ENCODE measurements around the gene STOM.
"Not testable (repeated sequence)": the region's sequence is repeated elsewhere in the genome, so short reads cannot be mapped to it uniquely, and the experiment has no call there.

Gene STOM

GRCh38 chr9:121369595-121370265, at the start of gene STOM:
TSS of gene STOM (minus strand) at chr9:121370250. CDS start at chr9:121370187, 63 bp downstream.
- DNase-seq (ENCODE audit: low read depth in 3 of 3) = peak in 2 of 3 donors; percentile 18 to 51

DNA sequence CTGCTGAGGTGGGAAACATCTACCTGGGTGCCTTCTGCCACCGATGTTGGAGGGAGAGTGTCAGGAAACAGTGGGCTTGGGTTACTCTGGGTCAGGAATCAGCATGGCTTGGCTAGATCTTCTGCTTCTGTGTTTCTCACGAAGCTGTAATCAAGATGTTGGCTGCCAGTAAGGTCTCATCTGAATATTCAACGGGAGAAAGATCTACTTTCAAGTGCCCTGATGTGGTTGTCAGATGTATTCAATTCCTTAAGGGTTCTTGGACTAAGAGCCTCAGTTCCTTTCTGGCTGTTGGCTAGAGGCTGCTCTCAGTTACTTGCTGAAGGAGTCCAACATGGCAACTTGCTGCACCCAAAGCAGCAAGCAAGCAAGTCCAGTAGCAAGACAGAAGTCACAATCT, 41.9 kb upstream of the STOM start:
- no peak for DNase-seq (ENCODE audit: low read depth in 3 of 3)

DNA sequence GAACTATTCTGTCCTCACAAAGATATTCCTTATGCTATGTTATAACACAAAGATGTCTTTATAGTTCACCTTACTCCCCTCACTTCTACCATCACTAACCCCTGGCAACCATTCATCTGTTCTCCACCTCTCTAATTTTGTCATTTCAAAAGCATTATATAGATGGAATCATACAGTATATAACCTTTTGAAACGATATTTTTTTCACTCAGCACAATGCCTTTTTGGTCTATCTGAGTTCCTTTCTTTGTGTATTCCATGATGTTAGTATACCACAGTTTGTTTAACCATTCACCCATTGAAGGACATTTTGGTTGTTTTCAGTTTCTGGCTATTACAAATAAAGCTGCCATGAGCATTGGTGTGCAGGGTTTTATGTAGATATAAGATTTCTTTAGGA, 35.8 kb upstream of the STOM start:
- DNase-seq (ENCODE audit: low read depth in 3 of 3) = no peak

GRCh38 chr9:121404906-121405305, 34.9 kb upstream of the STOM start:
- no peak for DNase-seq (ENCODE audit: low read depth in 3 of 3)

- no peak for DNase-seq (ENCODE audit: low read depth in 3 of 3)
Measured at GRCh38 chr9:121399883-121400607, 30.0 kb upstream of the STOM start.

DNA sequence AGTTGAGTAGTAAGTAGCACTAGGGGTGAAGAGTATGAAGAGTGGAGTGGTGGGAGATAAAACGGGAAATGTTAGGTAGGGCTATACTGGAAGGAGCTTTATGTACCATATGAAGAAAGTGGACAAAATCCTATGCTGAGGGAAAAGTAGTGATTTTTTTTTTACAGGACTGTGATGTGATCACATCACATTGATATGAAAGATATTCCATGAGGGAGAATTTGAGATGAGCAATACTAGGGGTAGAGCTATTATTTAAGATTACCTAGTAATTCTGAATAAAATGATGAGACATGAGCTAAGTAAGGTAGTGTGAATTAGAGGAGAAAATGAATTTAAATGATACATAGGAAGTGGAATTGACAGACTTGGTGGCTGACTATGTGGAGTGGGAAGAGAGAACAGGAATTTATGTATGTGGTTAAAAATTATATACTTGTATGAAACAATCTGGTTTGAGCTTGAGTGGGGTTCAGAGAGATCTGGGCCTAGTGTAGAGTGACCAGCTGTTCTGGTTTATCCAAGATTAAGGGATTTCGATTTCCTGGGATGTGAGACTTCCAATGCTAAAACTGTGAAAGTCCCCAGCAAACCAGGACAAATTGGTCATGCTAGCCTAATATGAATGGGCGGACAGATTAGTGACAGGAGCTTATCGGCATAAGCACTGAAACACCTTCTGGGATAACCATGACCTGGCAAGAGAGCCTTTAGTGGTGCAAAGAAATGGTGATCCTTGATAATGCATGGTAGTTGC, 29.3 kb upstream of the STOM start:
- no peak for DNase-seq (ENCODE audit: low read depth in 3 of 3)

DNA sequence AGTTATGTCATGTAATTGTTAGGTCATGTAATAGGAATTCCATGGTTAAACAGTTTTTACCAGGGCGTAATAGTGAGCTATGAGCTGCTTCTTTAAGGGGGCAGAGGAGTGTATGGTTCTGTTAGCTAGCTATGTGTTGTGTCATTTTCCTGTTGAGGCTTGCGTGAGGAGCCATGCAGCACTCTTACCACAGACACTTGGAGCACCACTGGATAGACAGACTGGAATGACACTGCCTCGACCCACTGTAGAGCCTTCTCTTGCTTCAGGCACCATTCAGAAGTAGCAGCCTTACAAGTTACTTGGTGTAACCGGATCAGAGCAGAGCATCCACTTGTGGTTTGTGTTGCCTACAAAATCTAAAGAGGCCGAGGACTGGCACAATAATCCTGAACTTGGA, 28.3 kb upstream of the STOM start:
- DNase-seq (ENCODE audit: low read depth in 3 of 3) = no peak

GRCh38 chr9:121397277-121397676, 27.2 kb upstream of the STOM start:
- not testable (repeated sequence) for DNase-seq (ENCODE audit: low read depth in 3 of 3)

- DNase-seq (ENCODE audit: low read depth in 3 of 3) = no peak
Measured at GRCh38 chr9:121395558-121395957, 25.5 kb upstream of the STOM start.

GRCh38 chr9:121394292-121394691, 24.2 kb upstream of the STOM start:
- DNase-seq (ENCODE audit: low read depth in 3 of 3) = no peak

- DNase-seq (ENCODE audit: low read depth in 3 of 3) = no peak
Measured at GRCh38 chr9:121393318-121393717, 23.3 kb upstream of the STOM start.

GRCh38 chr9:121390372-121390771, 20.3 kb upstream of the STOM start:
- DNase-seq (ENCODE audit: low read depth in 3 of 3) = no peak

DNA sequence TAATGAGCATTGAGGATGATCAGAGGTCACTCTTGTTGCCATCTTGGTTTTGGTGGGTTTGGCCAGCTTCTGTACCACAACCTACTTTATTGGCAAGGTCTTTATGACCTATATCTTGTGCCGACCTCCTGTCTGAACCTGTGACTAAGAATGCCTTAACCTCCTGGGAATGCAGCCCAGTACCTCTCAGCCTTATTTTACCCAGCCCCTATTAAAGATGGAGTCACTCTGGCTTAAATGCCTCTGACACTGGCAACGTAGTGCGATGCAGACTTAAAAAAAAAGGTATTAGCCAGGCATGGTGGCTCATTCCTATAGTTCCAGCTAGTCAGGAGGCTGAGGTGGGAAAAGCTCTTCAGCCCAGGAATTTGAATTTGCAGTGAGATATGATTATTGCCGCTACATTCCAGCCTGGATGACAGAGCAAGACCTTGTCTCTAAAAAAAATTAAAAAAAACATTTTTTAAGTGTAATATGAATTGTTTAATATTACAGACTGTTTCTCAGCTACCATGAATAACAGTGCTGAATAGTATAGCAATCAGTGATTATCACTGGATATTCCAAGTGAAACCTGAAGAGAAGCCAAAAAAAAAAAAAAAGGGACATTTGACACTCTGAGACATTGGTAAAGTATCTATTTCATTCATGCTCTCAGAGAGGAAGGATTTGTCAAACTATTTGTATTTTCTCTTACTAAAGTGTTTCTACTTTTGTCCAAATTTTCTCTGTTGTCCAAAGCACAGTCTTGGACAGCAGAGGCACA, 18.3 kb upstream of the STOM start:
- no peak for DNase-seq (ENCODE audit: low read depth in 3 of 3)

GRCh38 chr9:121386442-121387175, 16.6 kb upstream of the STOM start:
- DNase-seq (ENCODE audit: low read depth in 3 of 3) = no peak

DNA sequence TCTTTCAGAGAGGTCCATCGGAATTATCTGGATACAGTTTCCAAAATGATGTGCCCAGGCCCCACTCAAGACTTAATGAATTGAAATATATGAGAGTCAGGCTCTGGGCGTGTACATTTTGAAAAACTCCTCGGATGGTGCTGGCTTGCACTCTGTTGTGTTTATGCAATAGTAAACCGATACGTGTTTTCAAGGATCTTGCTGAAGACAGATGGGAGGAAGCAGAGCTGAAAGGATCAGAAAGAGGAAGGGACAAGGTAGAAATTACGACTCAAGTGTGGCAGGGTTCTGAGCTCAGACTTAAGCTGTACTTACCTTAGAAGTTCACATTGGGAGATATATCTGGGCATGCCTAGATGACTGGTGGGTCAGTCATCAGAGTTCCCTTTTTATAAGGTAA, 13.7 kb upstream of the STOM start:
- DNase-seq (ENCODE audit: low read depth in 3 of 3) = no peak

- no peak for DNase-seq (ENCODE audit: low read depth in 3 of 3)
Measured at GRCh38 chr9:121380846-121381245, 10.8 kb upstream of the STOM start.

GRCh38 chr9:121376214-121376830, 6.3 kb upstream of the STOM start:
- no peak for DNase-seq (ENCODE audit: low read depth in 3 of 3)

GRCh38 chr9:121373011-121373729, 3.1 kb upstream of the STOM start:
- no peak for DNase-seq (ENCODE audit: low read depth in 3 of 3)

- DNase-seq (ENCODE audit: low read depth in 3 of 3) = no peak
Measured at GRCh38 chr9:121372239-121373010, 2.4 kb upstream of the STOM start.

Data from stimulated activated CD4-positive, alpha-beta T cell treated with anti-CD3 and anti-CD28 coated beads, TNF-alpha, amount 100 ng/mL, for 48 hours (primary cell).